ENCODE results near the gene SYNDIG1. TPM values are rescaled to one million over a fixed set of nuclear protein-coding genes. Genes with fewer than 3 reads are reported as not detected.

Gene SYNDIG1
- polyA plus RNA-seq, 1 donor from 2014 or later = 0.22 TPM

DNA sequence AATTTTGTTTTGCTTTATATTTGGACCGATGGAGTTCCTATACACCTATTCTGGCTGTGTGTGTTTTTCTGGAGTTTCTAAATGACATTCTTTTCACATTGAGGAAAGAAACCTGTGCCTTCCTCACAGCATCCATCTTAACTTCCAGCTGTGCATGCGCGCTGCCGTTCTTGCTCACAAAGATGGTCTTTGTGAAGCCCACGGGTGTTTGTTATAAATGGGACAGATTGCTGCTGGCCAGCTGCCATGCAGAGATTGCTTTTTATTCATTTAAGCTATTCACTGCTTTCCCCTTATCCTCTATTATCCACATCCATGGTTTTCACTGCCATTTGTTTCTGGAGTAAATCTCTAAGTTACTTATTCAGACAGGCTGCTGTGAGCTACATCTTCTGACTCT lies 54.2 kb downstream of the SYNDIG1 start:
- H3K9me2 ChIP-seq (ENCODE audit: insufficient read depth, low read length) = no peaks in the 10 kb centered on the region
- H3K4me3 ChIP-seq (ENCODE audit: low read length) = no peak overlapping the region
- H3K27me3 ChIP-seq (ENCODE audit: insufficient read depth, low read depth, low read length) = no peaks in the 10 kb centered on the region
- no peak overlapping the region for H2AFZ ChIP-seq (ENCODE audit: low read depth, low read length)
- no peaks in the 10 kb centered on the region for H3K9me3 ChIP-seq (ENCODE audit: low read length)
- no peaks in the 10 kb centered on the region for H3K36me3 ChIP-seq (ENCODE audit: insufficient read depth, low read length)
- no peak overlapping the region for H3K27ac ChIP-seq (ENCODE audit: low read length)
- H3K9ac ChIP-seq (ENCODE audit: low read length) = no peak overlapping the region
- no peaks in the 10 kb centered on the region for H4K20me1 ChIP-seq (ENCODE audit: insufficient read depth)
- no peaks in the 10 kb centered on the region for H3F3A ChIP-seq (ENCODE audit: insufficient read depth, low read length, poor library complexity, severe bottlenecking)
- H3K4me2 ChIP-seq (ENCODE audit: low read length) = no peak overlapping the region
- TF ChIP-seq TAF1 (IDR thresholded peaks at IDR 0.05; ENCODE audit: low read depth) = no peak
- no peak for TF ChIP-seq MXI1 (conservative IDR thresholded peaks at IDR 0.05; ENCODE audit: poor library complexity, severe bottlenecking)
- TF ChIP-seq EZH2 (IDR thresholded peaks at IDR 0.05; ENCODE audit: borderline replicate concordance, insufficient read depth, low read length, poor library complexity, severe bottlenecking) = no peak
- TF ChIP-seq POLR2AphosphoS5 (IDR thresholded peaks at IDR 0.05) = no peak
- no peak for TF ChIP-seq RAD21 (conservative IDR thresholded peaks at IDR 0.05)
- TF ChIP-seq, protein P1, sequence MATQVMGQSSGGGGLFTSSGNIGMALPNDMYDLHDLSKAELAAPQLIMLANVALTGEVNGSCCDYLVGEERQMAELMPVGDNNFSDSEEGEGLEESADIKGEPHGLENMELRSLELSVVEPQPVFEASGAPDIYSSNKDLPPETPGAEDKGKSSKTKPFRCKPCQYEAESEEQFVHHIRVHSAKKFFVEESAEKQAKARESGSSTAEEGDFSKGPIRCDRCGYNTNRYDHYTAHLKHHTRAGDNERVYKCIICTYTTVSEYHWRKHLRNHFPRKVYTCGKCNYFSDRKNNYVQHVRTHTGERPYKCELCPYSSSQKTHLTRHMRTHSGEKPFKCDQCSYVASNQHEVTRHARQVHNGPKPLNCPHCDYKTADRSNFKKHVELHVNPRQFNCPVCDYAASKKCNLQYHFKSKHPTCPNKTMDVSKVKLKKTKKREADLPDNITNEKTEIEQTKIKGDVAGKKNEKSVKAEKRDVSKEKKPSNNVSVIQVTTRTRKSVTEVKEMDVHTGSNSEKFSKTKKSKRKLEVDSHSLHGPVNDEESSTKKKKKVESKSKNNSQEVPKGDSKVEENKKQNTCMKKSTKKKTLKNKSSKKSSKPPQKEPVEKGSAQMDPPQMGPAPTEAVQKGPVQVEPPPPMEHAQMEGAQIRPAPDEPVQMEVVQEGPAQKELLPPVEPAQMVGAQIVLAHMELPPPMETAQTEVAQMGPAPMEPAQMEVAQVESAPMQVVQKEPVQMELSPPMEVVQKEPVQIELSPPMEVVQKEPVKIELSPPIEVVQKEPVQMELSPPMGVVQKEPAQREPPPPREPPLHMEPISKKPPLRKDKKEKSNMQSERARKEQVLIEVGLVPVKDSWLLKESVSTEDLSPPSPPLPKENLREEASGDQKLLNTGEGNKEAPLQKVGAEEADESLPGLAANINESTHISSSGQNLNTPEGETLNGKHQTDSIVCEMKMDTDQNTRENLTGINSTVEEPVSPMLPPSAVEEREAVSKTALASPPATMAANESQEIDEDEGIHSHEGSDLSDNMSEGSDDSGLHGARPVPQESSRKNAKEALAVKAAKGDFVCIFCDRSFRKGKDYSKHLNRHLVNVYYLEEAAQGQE (IDR thresholded peaks at IDR 0.05; ENCODE audit: borderline replicate concordance) = no peak
- no peak for TF ChIP-seq EP300 (conservative IDR thresholded peaks at IDR 0.05; ENCODE audit: poor library complexity, severe bottlenecking)
- TF ChIP-seq SMC3 (conservative IDR thresholded peaks at IDR 0.05; ENCODE audit: poor library complexity) = no peak
- no peaks in the 10 kb centered on the region for H3K79me2 ChIP-seq (replicated peaks; ENCODE audit: insufficient read depth, low read length)

DNA sequence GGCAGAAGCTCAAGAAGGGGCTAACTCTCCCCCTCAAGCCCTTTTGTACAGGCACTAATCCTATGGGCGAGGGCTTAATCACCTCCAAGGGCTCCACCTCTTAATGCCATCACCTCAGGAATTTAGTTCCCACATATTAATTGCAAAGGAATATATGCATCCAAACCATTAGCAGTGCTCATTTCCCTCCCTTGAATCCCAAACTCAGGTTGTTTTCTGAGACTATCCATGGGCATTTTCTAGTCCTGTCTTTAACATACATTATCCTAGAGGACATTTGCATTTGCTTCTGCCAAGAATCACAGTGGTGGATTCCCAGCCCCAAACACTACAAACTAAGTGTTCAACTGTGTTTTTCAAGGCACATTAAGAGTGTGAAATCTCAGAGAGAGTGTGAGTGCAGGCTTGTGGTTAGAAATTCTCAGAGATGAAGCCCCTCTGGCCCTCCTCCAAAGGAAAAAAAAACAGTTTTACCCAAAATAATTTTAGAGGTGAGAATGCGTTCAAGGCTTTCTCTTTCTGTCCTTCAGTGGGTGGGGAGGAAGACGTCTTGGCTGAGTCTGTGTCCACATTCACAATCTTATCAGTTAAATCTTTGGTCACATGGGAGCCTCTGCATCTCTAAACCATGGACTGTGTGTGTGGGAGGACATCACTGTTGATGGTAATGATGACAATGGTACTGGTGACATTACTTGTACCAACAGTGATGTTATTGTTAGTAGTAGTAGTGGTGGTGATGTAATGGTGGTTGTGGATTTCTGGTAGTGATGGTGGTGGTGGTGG lies 59.3 kb downstream of the SYNDIG1 start:
- H3K36me3 ChIP-seq (ENCODE audit: insufficient read depth, low read length) = no peaks in the 10 kb centered on the region
- H3K9me2 ChIP-seq (ENCODE audit: insufficient read depth, low read length) = no peaks in the 10 kb centered on the region
- H3K4me3 ChIP-seq (ENCODE audit: low read length) = no peak overlapping the region
- no peak overlapping the region for H3K4me2 ChIP-seq (ENCODE audit: low read length)
- H3K27ac ChIP-seq (ENCODE audit: low read length) = no peak overlapping the region
- H3K9me3 ChIP-seq (ENCODE audit: low read length) = no peaks in the 10 kb centered on the region
- no peak for TF ChIP-seq SMC3 (conservative IDR thresholded peaks at IDR 0.05; ENCODE audit: poor library complexity)
- no peak for TF ChIP-seq RAD21 (conservative IDR thresholded peaks at IDR 0.05)
- no peak for TF ChIP-seq TAF1 (IDR thresholded peaks at IDR 0.05; ENCODE audit: low read depth)
- TF ChIP-seq, protein P2, sequence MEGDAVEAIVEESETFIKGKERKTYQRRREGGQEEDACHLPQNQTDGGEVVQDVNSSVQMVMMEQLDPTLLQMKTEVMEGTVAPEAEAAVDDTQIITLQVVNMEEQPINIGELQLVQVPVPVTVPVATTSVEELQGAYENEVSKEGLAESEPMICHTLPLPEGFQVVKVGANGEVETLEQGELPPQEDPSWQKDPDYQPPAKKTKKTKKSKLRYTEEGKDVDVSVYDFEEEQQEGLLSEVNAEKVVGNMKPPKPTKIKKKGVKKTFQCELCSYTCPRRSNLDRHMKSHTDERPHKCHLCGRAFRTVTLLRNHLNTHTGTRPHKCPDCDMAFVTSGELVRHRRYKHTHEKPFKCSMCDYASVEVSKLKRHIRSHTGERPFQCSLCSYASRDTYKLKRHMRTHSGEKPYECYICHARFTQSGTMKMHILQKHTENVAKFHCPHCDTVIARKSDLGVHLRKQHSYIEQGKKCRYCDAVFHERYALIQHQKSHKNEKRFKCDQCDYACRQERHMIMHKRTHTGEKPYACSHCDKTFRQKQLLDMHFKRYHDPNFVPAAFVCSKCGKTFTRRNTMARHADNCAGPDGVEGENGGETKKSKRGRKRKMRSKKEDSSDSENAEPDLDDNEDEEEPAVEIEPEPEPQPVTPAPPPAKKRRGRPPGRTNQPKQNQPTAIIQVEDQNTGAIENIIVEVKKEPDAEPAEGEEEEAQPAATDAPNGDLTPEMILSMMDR (IDR thresholded peaks at IDR 0.05; ENCODE audit: poor library complexity, severe bottlenecking) = no peak
- TF ChIP-seq EZH2 (IDR thresholded peaks at IDR 0.05; ENCODE audit: borderline replicate concordance, insufficient read depth, low read length, poor library complexity, severe bottlenecking) = no peak
- TF ChIP-seq, protein P1 (IDR thresholded peaks at IDR 0.05; ENCODE audit: borderline replicate concordance) = no peak
- TF ChIP-seq EP300 (conservative IDR thresholded peaks at IDR 0.05; ENCODE audit: poor library complexity, severe bottlenecking) = no peak
- TF ChIP-seq POLR2AphosphoS5 (IDR thresholded peaks at IDR 0.05) = no peak
- TF ChIP-seq MXI1 (conservative IDR thresholded peaks at IDR 0.05; ENCODE audit: poor library complexity, severe bottlenecking) = no peak
- H3F3A ChIP-seq (ENCODE audit: insufficient read depth, low read length, poor library complexity, severe bottlenecking) = no peaks in the 10 kb centered on the region
- H3K79me2 ChIP-seq (replicated peaks; ENCODE audit: insufficient read depth, low read length) = no peaks in the 10 kb centered on the region
- H2AFZ ChIP-seq (ENCODE audit: low read depth, low read length) = no peak overlapping the region
- no peaks in the 10 kb centered on the region for H4K20me1 ChIP-seq (ENCODE audit: insufficient read depth)
- H3K9ac ChIP-seq (ENCODE audit: low read length) = no peak overlapping the region
- H3K27me3 ChIP-seq (ENCODE audit: insufficient read depth, low read depth, low read length) = no peaks in the 10 kb centered on the region
